Naive thymus-derived CD8-positive, alpha-beta T cell (primary cell): Measurements from ENCODE around the gene COL5A1. TPM values are rescaled to one million over a fixed set of nuclear protein-coding genes. Genes with fewer than 3 reads are reported as not detected.
"Not testable (repeated sequence)": the region's sequence is repeated elsewhere in the genome, so short reads cannot be mapped to it uniquely, and the experiment has no call there.

ENCODE experiments used
- ATAC-seq, 2 donors: fragments of 150-1000 bp; cut with Tn5 transposase in 1 of 2; sonication (Bioruptor Pico), chemical (Tn5 transposase) in 1 of 2; 1 replicate in 1 of 2; 2 replicates in 1 of 2; pipeline ENCODE4 v1.10.0; 2021; ENCODE audit warnings: mild to moderate bottlenecking in 2 of 2, moderate library complexity in 2 of 2
- POLR2A ChIA-PET: fragments of 350-600 bp; sonication (Branson Sonifier 250); formaldehyde crosslinking; loops from one replicate; lab custom pipeline; 2021; ENCODE audit warnings: antibody characterized with exemption; lab: Charles Lee
- DNase-seq, 10 donors: peaks; one replicate each; pipeline versions ENCODE4 v3.0.0 to v3.0.0-alpha.2; 2020 to 2022
- H3K27ac Mint-ChIP-seq, 10 donors: one replicate each; pipeline ENCODE4 v1.8.0; 2020 to 2022; ENCODE audit warnings: mild to moderate bottlenecking in 10 of 10, mixed read lengths in 10 of 10, moderate library complexity in 4 of 10, inconsistent platforms in 1 of 10
- H3K27me3 Mint-ChIP-seq, 5 donors: one replicate each; pipeline ENCODE4 v1.8.0; 2021 to 2022; ENCODE audit warnings: mixed read lengths in 5 of 5
- H3K36me3 Mint-ChIP-seq, 3 donors: one replicate each; pipeline ENCODE4 v1.8.0; 2020 to 2022; ENCODE audit warnings: mixed read lengths in 3 of 3, mild to moderate bottlenecking in 2 of 3, inconsistent platforms in 1 of 3
- H3K4me1 Mint-ChIP-seq, 4 donors: one replicate each; pipeline ENCODE4 v1.8.0; 2021 to 2022; ENCODE audit warnings: mixed read lengths in 4 of 4
- H3K4me3 Mint-ChIP-seq, 10 donors: one replicate each; pipeline ENCODE4 v1.8.0; 2020 to 2022; ENCODE audit warnings: mild to moderate bottlenecking in 10 of 10, mixed read lengths in 10 of 10, moderate library complexity in 6 of 10, inconsistent platforms in 1 of 10
- H3K9me3 Mint-ChIP-seq, 9 donors: one replicate each; pipeline ENCODE4 v1.8.0; 2020 to 2022; ENCODE audit warnings: mixed read lengths in 9 of 9, mild to moderate bottlenecking in 3 of 9, inconsistent platforms in 1 of 9, moderate library complexity in 1 of 9
- polyA plus RNA-seq, 3 donors: library from polyadenylated mRNA; unstranded; fragments of 300-500 nt; fragmentation: Illumina TruSeq; gene quantifications; one replicate each; pipeline ENCODE4 v1.2.3, GENCODE V29; 2021
- total RNA-seq, 8 experiments: library from RNA in 2 of 8; stranded (reverse) in 2 of 8; gene quantifications; one replicate each; pipeline ENCODE4 v1.2.3 and lab custom pipeline; 2021 to 2026

Gene COL5A1
- total and polyA plus RNA-seq, 5 experiments from 2014 or later, result 0.26 TPM; not detected in 4

- ATAC-seq, result no peak
- H3K9me3 Mint-ChIP-seq, result peaks cover 0 to 7% (median 0%) of the 10 kb centered on the region in 9 donors
- POLR2A ChIA-PET, result interaction anchor here (0.6 kb wide), 1 partner anchor 748 kb away, joined by 3 read pairs; no protein-coding TSS in a partner anchor
- H3K4me3 Mint-ChIP-seq, result no peak overlapping the region
- peak in 1 of 10 donors; percentile 42 for DNase-seq
- no peaks in the 10 kb centered on the region for H3K4me1 Mint-ChIP-seq
- H3K36me3 Mint-ChIP-seq, result peaks cover 0 to 7% (median 0%) of the 10 kb centered on the region in 3 donors
- peaks cover 6 to 28% (median 17%) of the 10 kb centered on the region in 5 donors for H3K27me3 Mint-ChIP-seq
- no peak overlapping the region for H3K27ac Mint-ChIP-seq
Measured at GRCh38 chr9:134852906-134853654, 211.5 kb downstream of the COL5A1 start.

- H3K27ac Mint-ChIP-seq, result no peak overlapping the region
- H3K9me3 Mint-ChIP-seq, result peaks cover 0 to 13% (median 0%) of the 10 kb centered on the region in 9 donors
- no peak overlapping the region for H3K4me3 Mint-ChIP-seq
- H3K27me3 Mint-ChIP-seq, result peaks cover 6 to 31% (median 17%) of the 10 kb centered on the region in 5 donors
- POLR2A ChIA-PET, result no interaction called here
- DNase-seq (peak in 1 of 10 donors; percentile 35), ATAC-seq (no peak)
- peaks cover 0 to 7% (median 0%) of the 10 kb centered on the region in 3 donors for H3K36me3 Mint-ChIP-seq
- H3K4me1 Mint-ChIP-seq, result no peaks in the 10 kb centered on the region
Measured at GRCh38 chr9:134853893-134854292, 212.3 kb downstream of the COL5A1 start.

GRCh38 chr9:134854541-134854981 is 213.0 kb downstream of the COL5A1 start:
- Mint-ChIP-seq H3K27me3 (peaks cover 6 to 31% (median 17%) of the 10 kb centered on the region in 5 donors), H3K4me1 (no peaks in the 10 kb centered on the region), H3K27ac (no peak overlapping the region), H3K36me3 (peaks cover 0 to 7% (median 0%) of the 10 kb centered on the region in 3 donors), H3K9me3 (peaks cover 0 to 16% (median 1%) of the 10 kb centered on the region in 9 donors), H3K4me3 (no peak overlapping the region)
- ATAC-seq (no peak), DNase-seq (peak in 1 of 10 donors; percentile 47)
- POLR2A ChIA-PET, result no interaction called here

- H3K4me1 Mint-ChIP-seq, result no peaks in the 10 kb centered on the region
- peaks cover 6 to 31% (median 19%) of the 10 kb centered on the region in 5 donors for H3K27me3 Mint-ChIP-seq
- peaks cover 0 to 22% (median 4%) of the 10 kb centered on the region in 9 donors for H3K9me3 Mint-ChIP-seq
- H3K27ac Mint-ChIP-seq, result no peak overlapping the region
- H3K36me3 Mint-ChIP-seq, result peaks cover 0 to 10% (median 0%) of the 10 kb centered on the region in 3 donors
- DNase-seq (peak in 1 of 10 donors; percentile 38), ATAC-seq (no peak)
- no peak overlapping the region for H3K4me3 Mint-ChIP-seq
- POLR2A ChIA-PET, result no interaction called here
Measured at GRCh38 chr9:134855231-134855899, 213.8 kb downstream of the COL5A1 start.

GRCh38 chr9:134855900-134856377 is 214.3 kb downstream of the COL5A1 start:
- peak in 1 of 10 donors; percentile 46 for DNase-seq

GRCh38 chr9:134857451-134857850 is 215.8 kb downstream of the COL5A1 start:
- DNase-seq, H3K4me3 Mint-ChIP-seq, ATAC-seq, H3K4me1 Mint-ChIP-seq, H3K27ac Mint-ChIP-seq, POLR2A ChIA-PET: not testable (repeated sequence)
- peaks cover 9 to 32% (median 19%) of the 10 kb centered on the region in 5 donors for H3K27me3 Mint-ChIP-seq
- H3K36me3 Mint-ChIP-seq, result peaks cover 0 to 14% (median 0%) of the 10 kb centered on the region in 3 donors
- peaks cover 0 to 32% (median 4%) of the 10 kb centered on the region in 9 donors for H3K9me3 Mint-ChIP-seq

More at GRCh38 chr9:134855900-134856377, 214.3 kb downstream of the COL5A1 start:
- H3K4me1 Mint-ChIP-seq, result no peaks in the 10 kb centered on the region
- peaks cover 6 to 31% (median 19%) of the 10 kb centered on the region in 5 donors for H3K27me3 Mint-ChIP-seq
- H3K4me3 Mint-ChIP-seq, result no peak overlapping the region
- peaks cover 0 to 27% (median 3%) of the 10 kb centered on the region in 9 donors for H3K9me3 Mint-ChIP-seq
- ATAC-seq, result no peak
- peaks cover 0 to 14% (median 0%) of the 10 kb centered on the region in 3 donors for H3K36me3 Mint-ChIP-seq
- POLR2A ChIA-PET, result no interaction called here
- H3K27ac Mint-ChIP-seq, result no peak overlapping the region

GRCh38 chr9:134858051-134858841 is 216.6 kb downstream of the COL5A1 start:
- POLR2A ChIA-PET, result no interaction called here
- no peak for DNase-seq
- Mint-ChIP-seq H3K27ac (no peak overlapping the region), H3K4me3 (no peak overlapping the region), H3K4me1 (no peaks in the 10 kb centered on the region), H3K36me3 (peaks cover 0 to 14% (median 0%) of the 10 kb centered on the region in 3 donors), H3K9me3 (peaks cover 0 to 32% (median 4%) of the 10 kb centered on the region in 9 donors), H3K27me3 (peaks cover 9 to 34% (median 19%) of the 10 kb centered on the region in 5 donors)
- no peak for ATAC-seq

- H3K27ac Mint-ChIP-seq, result no peak overlapping the region
- H3K9me3 Mint-ChIP-seq, result peaks cover 0 to 32% (median 5%) of the 10 kb centered on the region in 9 donors
- POLR2A ChIA-PET, result no interaction called here
- no peaks in the 10 kb centered on the region for H3K4me1 Mint-ChIP-seq
- H3K36me3 Mint-ChIP-seq, result peaks cover 0 to 14% (median 0%) of the 10 kb centered on the region in 3 donors
- no peak for DNase-seq
- H3K4me3 Mint-ChIP-seq, result no peak overlapping the region
- ATAC-seq, result no peak
- peaks cover 9 to 21% (median 12%) of the 10 kb centered on the region in 5 donors for H3K27me3 Mint-ChIP-seq
Measured at GRCh38 chr9:134860510-134860909, 218.9 kb downstream of the COL5A1 start.

- peaks cover 0 to 13% (median 0%) of the 10 kb centered on the region in 3 donors for H3K36me3 Mint-ChIP-seq
- H3K27me3 Mint-ChIP-seq, result peaks cover 8 to 16% (median 8%) of the 10 kb centered on the region in 5 donors
- H3K4me1 Mint-ChIP-seq, result no peaks in the 10 kb centered on the region
- peaks cover 0 to 32% (median 6%) of the 10 kb centered on the region in 9 donors for H3K9me3 Mint-ChIP-seq
- no peak for ATAC-seq
- POLR2A ChIA-PET, result no interaction called here
- no peak overlapping the region for H3K27ac Mint-ChIP-seq
- no peak for DNase-seq
- H3K4me3 Mint-ChIP-seq, result no peak overlapping the region
Measured at GRCh38 chr9:134861595-134862334, 220.2 kb downstream of the COL5A1 start.

- H3K4me3 Mint-ChIP-seq, result no peak overlapping the region
- no peaks in the 10 kb centered on the region for H3K4me1 Mint-ChIP-seq
- no peak for DNase-seq
- POLR2A ChIA-PET, result no interaction called here
- H3K27ac Mint-ChIP-seq, result no peak overlapping the region
- ATAC-seq, result no peak
- peaks cover 0 to 24% (median 3%) of the 10 kb centered on the region in 9 donors for H3K9me3 Mint-ChIP-seq
- peaks cover 0 to 3% (median 2%) of the 10 kb centered on the region in 5 donors for H3K27me3 Mint-ChIP-seq
- peaks cover 0 to 7% (median 0%) of the 10 kb centered on the region in 3 donors for H3K36me3 Mint-ChIP-seq
Measured at GRCh38 chr9:134863306-134863902, 221.8 kb downstream of the COL5A1 start.
